ENCODE measurements around the gene DBF4B. TPM values are rescaled to one million over a fixed set of nuclear protein-coding genes. Genes with fewer than 3 reads are reported as not detected.

Gene DBF4B
- total and polyA plus RNA-seq, 2 of the 13 experiments (the other 11 are each of a cell fraction or from before 2014, with no cell fraction given), result 11.7 to 13.2 TPM

GRCh38 chr17:44673893-44674292 is 34.6 kb upstream of the DBF4B start:
- no peak overlapping the region for H3K4me2 ChIP-seq (ENCODE audit: low read depth, low read length)
- no peak overlapping the region for H2AFZ ChIP-seq (ENCODE audit: low read length)
- WGBS (ENCODE audit: low lambda C conversion rate), result 95% methylated on average over 2 of the region's 2 CpGs
- no peaks in the 10 kb centered on the region for H4K20me1 ChIP-seq (ENCODE audit: insufficient read depth, low read length)
- H3K4me3 ChIP-seq (replicated peaks in 1 of 3; ENCODE audit: insufficient read depth in 1 of 3, low read depth in 2 of 3, low read length in 3 of 3), result no peak overlapping the region
- no peak for TF ChIP-seq SP1 (IDR thresholded peaks at IDR 0.05)
- TF ChIP-seq SP1 (CRISPR knock-in tag; IDR thresholded peaks at IDR 0.05), result no peak
- no peak for TF ChIP-seq PRDM10 (CRISPR knock-in tag; IDR thresholded peaks at IDR 0.05; ENCODE audit: low read depth)
- no peak for TF ChIP-seq DR1 (CRISPR knock-in tag; IDR thresholded peaks at IDR 0.05)
- no peak for TF ChIP-seq ZNF703 (CRISPR knock-in tag; IDR thresholded peaks at IDR 0.05; ENCODE audit: borderline replicate concordance)
- no peak for TF ChIP-seq ZNF598 (CRISPR knock-in tag; IDR thresholded peaks at IDR 0.05; ENCODE audit: borderline replicate concordance)
- H3K27me3 ChIP-seq (ENCODE audit: control insufficient read depth in 1 of 2, insufficient read depth in 2 of 2, low read length in 2 of 2), result no peaks in the 10 kb centered on the region
- POLR2A ChIA-PET, result no interaction called here
- DNase-seq (ENCODE audit: low spot score) (no peak), ATAC-seq (no peak), FAIRE-seq (no peak)
- no peaks in the 10 kb centered on the region for H3K79me2 ChIP-seq (ENCODE audit: insufficient read depth, low read length)
- CTCF ChIA-PET (ENCODE audit: low intra/inter-chr PET ratio, low total read pairs), result interaction anchor here (3.7 kb wide), 1 partner anchor 140 kb away, joined by 30 read pairs; no protein-coding TSS in a partner anchor
- no peak overlapping the region for H3K9ac ChIP-seq (ENCODE audit: insufficient read depth, low read depth, low read length)
- in situ Hi-C loops (cut with HindIII; ENCODE audit: extremely low pct_ligation_motif_present, low pct_unique_long_range_greater_than_20kb) (loop anchor here (10.0 kb wide), 1 partner anchor 139 kb away; no protein-coding TSS in a partner anchor), intact Hi-C loops (cut with micrococcal nuclease; ENCODE audit: unreplicated experiment) (no loop called here)
- H3K27ac ChIP-seq (ENCODE audit: extremely low read length, insufficient read depth, low read length), result no peak overlapping the region
- H3K9me3 ChIP-seq (ENCODE audit: low read length), result no peaks in the 10 kb centered on the region
- peaks cover 1 to 9% of the 10 kb centered on the region in 2 experiments; a peak in 4 of 5 replicates for H3K36me3 ChIP-seq (replicated peaks in 1 of 2; ENCODE audit: control insufficient read depth in 1 of 2, insufficient read depth in 2 of 2, low read length in 2 of 2)
- no TSS peak for BruUV-seq (replicated peaks)
- H3K4me1 ChIP-seq (ENCODE audit: insufficient read depth, low read length), result no peaks in the 10 kb centered on the region

All from HepG2 (cell line).